ENCODE results near the gene WDFY4. TPM values are rescaled to one million over a fixed set of nuclear protein-coding genes. Genes with fewer than 3 reads are reported as not detected.

Gene WDFY4
- total and polyA plus RNA-seq, 2 donors (not counting 1 experiment from before 2014, with no cell fraction given): 0.06 to 0.66 TPM

DNA sequence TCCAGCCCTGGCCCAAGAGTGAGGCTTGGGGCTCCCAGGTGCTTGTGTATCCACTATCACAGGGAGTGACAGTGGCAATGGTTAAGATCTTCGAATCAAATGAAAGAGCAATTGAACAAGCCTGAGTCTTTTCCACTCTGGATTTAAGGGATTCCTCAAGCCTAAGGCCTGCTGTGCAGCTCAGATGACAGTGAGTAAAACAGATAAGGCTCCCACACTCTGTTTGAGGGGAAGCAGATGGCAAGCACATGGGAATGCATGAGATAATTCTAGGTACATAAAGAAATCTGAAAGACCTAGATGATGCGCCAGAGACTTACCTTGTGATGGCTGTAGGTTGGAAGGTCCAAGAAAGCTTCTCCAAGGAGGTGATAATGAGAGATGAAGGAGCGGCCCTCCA lies 159.9 kb downstream of the WDFY4 start:
- no peaks in the 10 kb centered on the region for H3K79me2 ChIP-seq (ENCODE audit: control insufficient read depth, insufficient read depth, low read length)
- DNase-seq (ENCODE audit: low read depth in 2 of 2): no peak

GRCh38 chr10:48845512-48845911 lies 160.8 kb downstream of the WDFY4 start:
- Histone ChIP-seq H3K4me2 (ENCODE audit: extremely low read depth, insufficient read depth, low read length) (no peak overlapping the region), H3K4me3 (replicated peaks in 1 of 4; ENCODE audit: control extremely low read depth in 1 of 4, insufficient read depth in 1 of 4, low read depth in 3 of 4, low read length in 4 of 4) (no peak overlapping the region), H4K20me1 (ENCODE audit: control insufficient read depth, extremely low read depth, insufficient read depth, low read length) (no peaks in the 10 kb centered on the region), H3K4me1 (ENCODE audit: control insufficient read depth, extremely low read depth, insufficient read depth, low read length) (no peaks in the 10 kb centered on the region), H3K79me2 (ENCODE audit: control insufficient read depth, insufficient read depth, low read length) (no peaks in the 10 kb centered on the region), H2AFZ (ENCODE audit: low read length) (no peak overlapping the region), H3K36me3 (ENCODE audit: control insufficient read depth, insufficient read depth, low read length) (no peaks in the 10 kb centered on the region), H3K27ac (ENCODE audit: insufficient read depth, low read length) (no peak overlapping the region), H3K9me3 (ENCODE audit: control insufficient read depth, insufficient read depth, low read depth, low read length) (no peaks in the 10 kb centered on the region), H3K27me3 (ENCODE audit: control insufficient read depth, insufficient read depth, low read length) (no peaks in the 10 kb centered on the region), H3K9ac (ENCODE audit: insufficient read depth, low read length) (no peak overlapping the region)
- TF ChIP-seq EZH2 (IDR thresholded peaks at IDR 0.05; ENCODE audit: low read length, missing control alignments): no peak
- TF ChIP-seq, protein P1, sequence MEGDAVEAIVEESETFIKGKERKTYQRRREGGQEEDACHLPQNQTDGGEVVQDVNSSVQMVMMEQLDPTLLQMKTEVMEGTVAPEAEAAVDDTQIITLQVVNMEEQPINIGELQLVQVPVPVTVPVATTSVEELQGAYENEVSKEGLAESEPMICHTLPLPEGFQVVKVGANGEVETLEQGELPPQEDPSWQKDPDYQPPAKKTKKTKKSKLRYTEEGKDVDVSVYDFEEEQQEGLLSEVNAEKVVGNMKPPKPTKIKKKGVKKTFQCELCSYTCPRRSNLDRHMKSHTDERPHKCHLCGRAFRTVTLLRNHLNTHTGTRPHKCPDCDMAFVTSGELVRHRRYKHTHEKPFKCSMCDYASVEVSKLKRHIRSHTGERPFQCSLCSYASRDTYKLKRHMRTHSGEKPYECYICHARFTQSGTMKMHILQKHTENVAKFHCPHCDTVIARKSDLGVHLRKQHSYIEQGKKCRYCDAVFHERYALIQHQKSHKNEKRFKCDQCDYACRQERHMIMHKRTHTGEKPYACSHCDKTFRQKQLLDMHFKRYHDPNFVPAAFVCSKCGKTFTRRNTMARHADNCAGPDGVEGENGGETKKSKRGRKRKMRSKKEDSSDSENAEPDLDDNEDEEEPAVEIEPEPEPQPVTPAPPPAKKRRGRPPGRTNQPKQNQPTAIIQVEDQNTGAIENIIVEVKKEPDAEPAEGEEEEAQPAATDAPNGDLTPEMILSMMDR (conservative IDR thresholded peaks at IDR 0.05 in 1 of 2, IDR thresholded peaks at IDR 0.05 in 1 of 2; ENCODE audit: low read depth in 1 of 2, low read length in 2 of 2): no peak
- DNase-seq (ENCODE audit: low read depth in 2 of 2): no peak

More for the DNA sequence above, 159.9 kb downstream of the WDFY4 start:
- Histone ChIP-seq H3K27me3 (ENCODE audit: control insufficient read depth, insufficient read depth, low read length) (no peaks in the 10 kb centered on the region), H3K4me1 (ENCODE audit: control insufficient read depth, extremely low read depth, insufficient read depth, low read length) (no peaks in the 10 kb centered on the region), H3K27ac (ENCODE audit: insufficient read depth, low read length) (no peak overlapping the region), H3K4me3 (replicated peaks in 1 of 4; ENCODE audit: control extremely low read depth in 1 of 4, insufficient read depth in 1 of 4, low read depth in 3 of 4, low read length in 4 of 4) (no peak overlapping the region), H4K20me1 (ENCODE audit: control insufficient read depth, extremely low read depth, insufficient read depth, low read length) (no peaks in the 10 kb centered on the region), H3K36me3 (ENCODE audit: control insufficient read depth, insufficient read depth, low read length) (no peaks in the 10 kb centered on the region), H3K4me2 (ENCODE audit: extremely low read depth, insufficient read depth, low read length) (no peak overlapping the region), H3K9ac (ENCODE audit: insufficient read depth, low read length) (no peak overlapping the region), H3K9me3 (ENCODE audit: control insufficient read depth, insufficient read depth, low read depth, low read length) (no peaks in the 10 kb centered on the region), H2AFZ (ENCODE audit: low read length) (no peak overlapping the region)
- TF ChIP-seq, protein P1 (conservative IDR thresholded peaks at IDR 0.05 in 1 of 2, IDR thresholded peaks at IDR 0.05 in 1 of 2; ENCODE audit: low read depth in 1 of 2, low read length in 2 of 2): no peak
- TF ChIP-seq EZH2 (IDR thresholded peaks at IDR 0.05; ENCODE audit: low read length, missing control alignments): no peak

DNA sequence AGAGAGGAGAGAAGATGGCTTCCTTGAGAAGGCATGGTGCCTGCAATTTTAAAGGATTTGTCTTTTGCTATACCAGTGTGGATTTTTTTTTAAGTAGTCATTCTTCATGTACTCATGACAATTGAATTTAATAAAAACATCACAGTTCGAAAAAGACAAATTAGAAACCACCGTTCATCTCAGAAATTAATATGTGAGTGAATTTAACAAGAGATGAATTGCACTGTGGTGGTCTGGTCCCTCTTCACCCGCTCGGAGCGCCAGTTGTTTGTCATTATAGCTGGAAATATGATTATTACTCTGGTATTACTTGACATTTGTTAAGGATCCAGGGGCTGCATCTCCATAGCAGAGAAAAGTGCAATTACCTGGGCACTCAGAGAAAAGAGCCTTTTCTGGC lies 163.0 kb downstream of the WDFY4 start:
- DNase-seq (ENCODE audit: low read depth in 2 of 2): no peak
- Histone ChIP-seq H3K27me3 (ENCODE audit: control insufficient read depth, insufficient read depth, low read length) (no peaks in the 10 kb centered on the region), H3K4me1 (ENCODE audit: control insufficient read depth, extremely low read depth, insufficient read depth, low read length) (no peaks in the 10 kb centered on the region), H3K4me2 (ENCODE audit: extremely low read depth, insufficient read depth, low read length) (no peak overlapping the region), H3K27ac (ENCODE audit: insufficient read depth, low read length) (no peak overlapping the region), H2AFZ (ENCODE audit: low read length) (no peak overlapping the region), H3K79me2 (ENCODE audit: control insufficient read depth, insufficient read depth, low read length) (no peaks in the 10 kb centered on the region), H3K9me3 (ENCODE audit: control insufficient read depth, insufficient read depth, low read depth, low read length) (no peaks in the 10 kb centered on the region), H3K36me3 (ENCODE audit: control insufficient read depth, insufficient read depth, low read length) (no peaks in the 10 kb centered on the region), H3K9ac (ENCODE audit: insufficient read depth, low read length) (no peak overlapping the region), H4K20me1 (ENCODE audit: control insufficient read depth, extremely low read depth, insufficient read depth, low read length) (no peaks in the 10 kb centered on the region), H3K4me3 (replicated peaks in 1 of 4; ENCODE audit: control extremely low read depth in 1 of 4, insufficient read depth in 1 of 4, low read depth in 3 of 4, low read length in 4 of 4) (no peak overlapping the region)
- TF ChIP-seq, protein P1 (conservative IDR thresholded peaks at IDR 0.05 in 1 of 2, IDR thresholded peaks at IDR 0.05 in 1 of 2; ENCODE audit: low read depth in 1 of 2, low read length in 2 of 2): no peak
- no peak for TF ChIP-seq EZH2 (IDR thresholded peaks at IDR 0.05; ENCODE audit: low read length, missing control alignments)
